Transverse colon (tissue), 4 donors: ENCODE measurements around the gene CHCHD3.

Experiments
- CTCF ChIP-seq, 5 experiments: fragments of 200-600 bp in 3 of 5; fragments of 450-650 bp in 2 of 5; sonication (generic) in 3 of 5; IDR thresholded peaks; 1 replicate in 2 of 5; 2 replicates in 3 of 5; pipeline ENCODE4 v1.5.1; 2016 to 2017; ENCODE audit warnings: antibody characterized with exemption in 5 of 5, inconsistent platforms in 3 of 5, mild to moderate bottlenecking in 2 of 5, moderate library complexity in 1 of 5
- POLR2A ChIP-seq: fragments of 450-650 bp; IDR thresholded peaks from one replicate; pipeline ENCODE4 v1.6.1; 2016; ENCODE audit warnings: antibody characterized with exemption, mild to moderate bottlenecking, moderate library complexity
- POLR2AphosphoS5 ChIP-seq, 3 donors: sonication (generic); formaldehyde crosslinking; IDR thresholded peaks; one replicate each; pipeline ENCODE4 v1.6.1; 2016; ENCODE audit warnings: antibody characterized with exemption in 3 of 3

- no peak for TF ChIP-seq CTCF (IDR thresholded peaks at IDR 0.05)
- TF ChIP-seq POLR2A, result no peak
- no peak for TF ChIP-seq POLR2AphosphoS5 (IDR thresholded peaks at IDR 0.05)
Observed at GRCh38 chr7:132766660-132767059, 315.2 kb downstream of the CHCHD3 start.
